ENCODE measurements around the gene HOXD12.

GRCh38 chr2:176117823-176118371, 18.3 kb downstream of the HOXD12 start:
- TF ChIP-seq, protein P1, sequence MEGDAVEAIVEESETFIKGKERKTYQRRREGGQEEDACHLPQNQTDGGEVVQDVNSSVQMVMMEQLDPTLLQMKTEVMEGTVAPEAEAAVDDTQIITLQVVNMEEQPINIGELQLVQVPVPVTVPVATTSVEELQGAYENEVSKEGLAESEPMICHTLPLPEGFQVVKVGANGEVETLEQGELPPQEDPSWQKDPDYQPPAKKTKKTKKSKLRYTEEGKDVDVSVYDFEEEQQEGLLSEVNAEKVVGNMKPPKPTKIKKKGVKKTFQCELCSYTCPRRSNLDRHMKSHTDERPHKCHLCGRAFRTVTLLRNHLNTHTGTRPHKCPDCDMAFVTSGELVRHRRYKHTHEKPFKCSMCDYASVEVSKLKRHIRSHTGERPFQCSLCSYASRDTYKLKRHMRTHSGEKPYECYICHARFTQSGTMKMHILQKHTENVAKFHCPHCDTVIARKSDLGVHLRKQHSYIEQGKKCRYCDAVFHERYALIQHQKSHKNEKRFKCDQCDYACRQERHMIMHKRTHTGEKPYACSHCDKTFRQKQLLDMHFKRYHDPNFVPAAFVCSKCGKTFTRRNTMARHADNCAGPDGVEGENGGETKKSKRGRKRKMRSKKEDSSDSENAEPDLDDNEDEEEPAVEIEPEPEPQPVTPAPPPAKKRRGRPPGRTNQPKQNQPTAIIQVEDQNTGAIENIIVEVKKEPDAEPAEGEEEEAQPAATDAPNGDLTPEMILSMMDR (IDR thresholded peaks at IDR 0.05) = no peak
- no peak for TF ChIP-seq POLR2A (IDR thresholded peaks at IDR 0.05)

Measured in lower leg skin (tissue), 3 donors.